ENCODE results near the gene ACKR2. TPM values are rescaled to one million over a fixed set of nuclear protein-coding genes. Genes with fewer than 3 reads are reported as not detected.

The ACKR2 gene
- total and polyA plus RNA-seq, 3 donors from 2014 or later: 2.7 to 7.8 (median 3.4) TPM

- Histone ChIP-seq H3K27me3 (no peaks in the 10 kb centered on the region), H3K9me3 (no peaks in the 10 kb centered on the region), H3K36me3 (ENCODE audit: low read depth, missing control alignments) (no peaks in the 10 kb centered on the region), H3K4me1 (no peaks in the 10 kb centered on the region), H3K4me3 (no peak overlapping the region), H3K27ac (no peak overlapping the region)
- WGBS, 2 donors: 70 to 76% methylated on average over 3 of the region's 3 CpGs
- TF ChIP-seq, protein P1, sequence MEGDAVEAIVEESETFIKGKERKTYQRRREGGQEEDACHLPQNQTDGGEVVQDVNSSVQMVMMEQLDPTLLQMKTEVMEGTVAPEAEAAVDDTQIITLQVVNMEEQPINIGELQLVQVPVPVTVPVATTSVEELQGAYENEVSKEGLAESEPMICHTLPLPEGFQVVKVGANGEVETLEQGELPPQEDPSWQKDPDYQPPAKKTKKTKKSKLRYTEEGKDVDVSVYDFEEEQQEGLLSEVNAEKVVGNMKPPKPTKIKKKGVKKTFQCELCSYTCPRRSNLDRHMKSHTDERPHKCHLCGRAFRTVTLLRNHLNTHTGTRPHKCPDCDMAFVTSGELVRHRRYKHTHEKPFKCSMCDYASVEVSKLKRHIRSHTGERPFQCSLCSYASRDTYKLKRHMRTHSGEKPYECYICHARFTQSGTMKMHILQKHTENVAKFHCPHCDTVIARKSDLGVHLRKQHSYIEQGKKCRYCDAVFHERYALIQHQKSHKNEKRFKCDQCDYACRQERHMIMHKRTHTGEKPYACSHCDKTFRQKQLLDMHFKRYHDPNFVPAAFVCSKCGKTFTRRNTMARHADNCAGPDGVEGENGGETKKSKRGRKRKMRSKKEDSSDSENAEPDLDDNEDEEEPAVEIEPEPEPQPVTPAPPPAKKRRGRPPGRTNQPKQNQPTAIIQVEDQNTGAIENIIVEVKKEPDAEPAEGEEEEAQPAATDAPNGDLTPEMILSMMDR (IDR thresholded peaks at IDR 0.05): no peak
- no peak for TF ChIP-seq POLR2A (IDR thresholded peaks at IDR 0.05)
- DNase-seq: no peak
- intact Hi-C loops (cut with DNase I; ENCODE audit: low total_unique reads): no loop called here
Observed at GRCh38 chr3:42764561-42765295, 44.5 kb upstream of the ACKR2 start.

GRCh38 chr3:42769477-42770131 lies 39.6 kb upstream of the ACKR2 start:
- no peak overlapping the region for H3K27ac ChIP-seq
- no peaks in the 10 kb centered on the region for H3K36me3 ChIP-seq (ENCODE audit: low read depth, missing control alignments)
- H3K9me3 ChIP-seq: no peaks in the 10 kb centered on the region
- DNase-seq: no peak
- H3K4me1 ChIP-seq: peaks cover 6% of the 10 kb centered on the region
- intact Hi-C loops (cut with DNase I; ENCODE audit: low total_unique reads): loop anchor here (10.0 kb wide), 1 partner anchor 115 kb away; no protein-coding TSS in a partner anchor
- WGBS, 2 donors: 65 to 68% methylated on average over 5 to 24 of the region's 28 CpGs
- H3K4me3 ChIP-seq: peak overlapping the region; percentile 15 to 32
- TF ChIP-seq POLR2A (IDR thresholded peaks at IDR 0.05): no peak
- TF ChIP-seq, protein P1 (IDR thresholded peaks at IDR 0.05): no peak
- no peaks in the 10 kb centered on the region for H3K27me3 ChIP-seq

- TF ChIP-seq, protein P1 (IDR thresholded peaks at IDR 0.05): no peak
- TF ChIP-seq POLR2A (IDR thresholded peaks at IDR 0.05): no peak
- Histone ChIP-seq H3K27me3 (no peaks in the 10 kb centered on the region), H3K9me3 (no peaks in the 10 kb centered on the region), H3K27ac (no peak overlapping the region), H3K4me1 (peaks cover 6% of the 10 kb centered on the region), H3K4me3 (no peak overlapping the region), H3K36me3 (ENCODE audit: low read depth, missing control alignments) (no peaks in the 10 kb centered on the region)
- 63 to 67% methylated on average over 1 of the region's 1 CpG for WGBS, 2 donors
- DNase-seq: no peak
- intact Hi-C loops (cut with DNase I; ENCODE audit: low total_unique reads): loop anchor here (10.0 kb wide), 1 partner anchor 114 kb away; no protein-coding TSS in a partner anchor
Observed at GRCh38 chr3:42771271-42771670, 38.0 kb upstream of the ACKR2 start.

- H3K4me1 ChIP-seq: peaks cover 6% of the 10 kb centered on the region
- TF ChIP-seq, protein P1 (IDR thresholded peaks at IDR 0.05): no peak
- no peak for TF ChIP-seq POLR2A (IDR thresholded peaks at IDR 0.05)
- peak; percentile 97 for DNase-seq
- H3K27ac ChIP-seq: peak within 1 kb of the TSS in 1 of 2 donors; percentile 63
- H3K27me3 ChIP-seq: no peaks in the 10 kb centered on the region
- whole genome bisulfite sequencing, 2 donors: 2 to 3% methylated on average over 24 to 63 of the region's 63 CpGs
- intact Hi-C loops (cut with DNase I; ENCODE audit: low total_unique reads): loop anchor here (10.0 kb wide), 1 partner anchor 112 kb away; no protein-coding TSS in a partner anchor
- peak within 1 kb of the TSS; percentile 59 to 67 for H3K4me3 ChIP-seq
- no peaks in the 10 kb centered on the region for H3K36me3 ChIP-seq (ENCODE audit: low read depth, missing control alignments)
- no peaks in the 10 kb centered on the region for H3K9me3 ChIP-seq
Observed at GRCh38 chr3:42772670-42773408, 36.4 kb upstream of the ACKR2 start, which contains the start of gene CCDC13. Gene CCDC13 (minus strand): TSS chr3:42773253. CDS start chr3:42758345, 14,908 bp downstream.

Measured in testis (tissue), 3 donors.